NCI-H446 (cell line): Measurements from ENCODE around the gene DNAH2.
"Not testable (repeated sequence)": the region's sequence is repeated elsewhere in the genome, so short reads cannot be mapped to it uniquely, and the experiment has no call there.

Experiments
- DNase-seq, 2 experiments: peaks; one replicate each; lab custom pipeline; 2025; lab: John Stamatoyannopoulos, UW

Gene DNAH2

DNA sequence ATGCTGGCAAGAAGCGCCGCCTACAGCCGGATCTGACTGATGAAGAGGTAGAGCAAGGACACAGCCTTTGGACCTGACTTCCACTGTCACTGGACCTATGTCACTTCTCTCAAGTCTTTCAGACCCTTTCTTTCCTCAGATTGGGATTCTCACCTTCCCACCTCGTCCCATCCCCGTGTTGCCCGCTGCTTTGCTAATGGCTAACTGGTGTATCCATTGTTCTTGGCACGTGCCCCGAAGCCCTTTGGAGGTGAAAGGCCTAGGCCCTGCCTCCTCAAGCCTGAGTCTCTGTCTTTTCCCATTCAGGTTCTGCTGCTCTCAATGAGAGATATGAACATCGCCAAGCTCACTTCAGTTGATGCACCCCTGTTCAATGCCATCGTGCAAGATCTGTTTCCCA is 63.2 kb downstream of the DNAH2 start:
- DNase-seq, result no peak

DNA sequence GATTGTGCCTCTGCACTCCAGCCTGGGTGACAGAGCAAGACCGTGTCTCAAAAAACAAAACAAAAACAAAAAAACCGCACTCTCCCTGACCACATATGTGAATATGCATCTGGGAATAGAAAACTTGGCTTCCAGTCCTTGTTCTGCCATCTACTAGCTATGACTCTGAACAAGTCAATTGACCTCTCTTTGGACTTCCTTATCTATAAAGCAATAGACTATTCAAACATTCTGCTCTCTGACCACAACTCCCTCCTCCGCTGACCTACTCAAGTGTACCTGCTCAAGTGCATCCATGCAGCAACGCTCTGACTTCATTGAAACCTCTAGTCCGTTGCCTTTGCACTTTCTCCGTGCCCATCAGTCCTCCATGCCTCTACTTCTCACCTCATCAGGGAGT is 63.9 kb downstream of the DNAH2 start:
- no peak for DNase-seq

DNA sequence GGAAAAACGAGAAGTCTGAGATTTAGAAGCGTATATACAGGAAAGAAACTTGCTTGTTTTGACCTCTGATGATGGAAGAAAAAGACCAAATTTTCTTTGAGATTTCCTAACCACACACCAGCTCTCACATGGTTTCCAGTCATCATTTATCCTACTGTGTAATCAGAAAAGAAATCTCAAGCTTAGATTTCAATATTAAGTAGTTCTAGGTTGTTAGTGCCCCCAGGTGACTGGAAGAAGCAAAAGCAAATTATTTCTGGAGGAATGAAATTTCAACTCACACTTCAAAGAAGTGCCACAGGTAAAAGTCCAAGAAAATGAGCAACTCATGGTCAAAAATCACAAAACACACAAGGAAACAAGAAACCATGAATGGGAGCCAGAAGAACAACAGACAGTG is 64.7 kb downstream of the DNAH2 start:
- DNase-seq, result no peak

DNA sequence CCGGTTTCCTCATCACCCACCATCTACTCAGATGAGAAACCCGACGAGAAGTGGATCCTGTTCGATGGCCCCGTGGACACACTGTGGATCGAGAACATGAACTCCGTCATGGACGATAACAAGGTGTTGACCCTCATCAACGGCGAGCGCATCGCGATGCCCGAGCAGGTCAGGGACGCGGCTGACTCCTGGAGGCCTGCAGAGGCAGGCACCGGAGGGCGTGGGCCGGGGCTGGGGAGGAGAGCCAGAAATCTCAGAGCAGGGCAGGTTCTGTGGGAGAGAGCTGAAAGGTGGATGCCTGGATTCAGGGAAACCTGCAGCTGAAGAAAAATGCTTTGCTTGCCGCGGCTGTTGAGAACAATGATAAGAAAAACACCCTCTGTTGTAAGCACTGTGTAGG is 69.3 kb downstream of the DNAH2 start:
- no peak for DNase-seq

DNA sequence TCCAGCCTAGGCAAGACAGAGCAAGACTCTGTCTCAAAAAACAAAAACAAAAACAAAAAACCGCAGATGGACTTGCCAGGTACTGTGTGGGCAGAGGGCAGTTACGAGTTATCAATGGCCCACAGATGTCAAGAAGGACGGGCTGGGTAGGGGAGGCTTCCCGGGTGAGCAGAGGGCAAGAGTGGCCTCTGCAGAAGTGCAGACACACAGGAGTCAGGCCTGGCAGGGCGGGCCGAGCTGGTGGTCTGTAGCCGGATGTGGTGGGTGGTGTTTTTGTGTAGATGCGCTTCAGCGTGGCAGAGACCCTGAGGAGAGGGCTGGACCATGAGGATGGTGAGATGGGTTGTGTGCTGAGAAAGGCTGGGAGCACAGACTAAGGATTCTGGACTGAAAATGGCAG is 71.6 kb downstream of the DNAH2 start:
- DNase-seq, result no peak

DNA sequence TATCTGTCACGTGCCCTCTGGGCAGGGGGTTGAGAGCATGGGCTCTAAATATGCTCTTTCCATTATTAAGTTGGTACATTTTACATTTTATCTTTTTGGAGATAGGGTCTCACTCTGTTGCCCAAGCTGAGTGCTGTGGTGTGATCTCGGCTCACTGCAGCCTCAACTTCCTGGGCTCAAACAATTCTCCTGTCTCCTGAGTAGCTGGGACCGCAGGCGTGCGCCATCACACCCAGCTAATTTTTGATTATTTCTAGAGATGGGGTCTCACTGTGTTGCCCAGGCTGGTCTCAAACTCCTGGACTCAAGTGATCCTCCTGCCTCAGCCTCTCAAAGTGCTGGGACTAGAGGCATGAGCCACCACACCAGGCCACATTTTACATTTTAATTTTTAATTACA is 72.6 kb downstream of the DNAH2 start:
- DNase-seq, result no peak

DNA sequence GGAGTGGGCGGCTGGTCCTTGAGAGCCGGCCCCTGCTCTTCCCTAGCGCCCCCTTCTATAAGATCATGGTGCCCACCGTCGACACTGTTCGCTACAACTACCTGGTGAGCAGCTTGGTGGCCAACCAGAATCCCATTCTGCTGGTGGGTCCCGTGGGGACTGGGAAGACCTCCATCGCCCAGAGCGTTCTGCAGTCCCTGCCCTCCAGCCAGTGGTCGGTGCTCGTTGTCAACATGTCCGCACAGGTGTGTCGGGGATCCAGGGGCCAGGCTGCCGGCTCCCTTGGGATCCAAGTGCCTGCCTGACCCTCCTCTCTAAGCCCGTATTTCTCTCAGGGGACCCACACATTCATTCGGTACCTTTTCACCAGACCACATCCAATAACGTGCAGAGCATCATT is 75.1 kb downstream of the DNAH2 start:
- DNase-seq, result no peak

DNA sequence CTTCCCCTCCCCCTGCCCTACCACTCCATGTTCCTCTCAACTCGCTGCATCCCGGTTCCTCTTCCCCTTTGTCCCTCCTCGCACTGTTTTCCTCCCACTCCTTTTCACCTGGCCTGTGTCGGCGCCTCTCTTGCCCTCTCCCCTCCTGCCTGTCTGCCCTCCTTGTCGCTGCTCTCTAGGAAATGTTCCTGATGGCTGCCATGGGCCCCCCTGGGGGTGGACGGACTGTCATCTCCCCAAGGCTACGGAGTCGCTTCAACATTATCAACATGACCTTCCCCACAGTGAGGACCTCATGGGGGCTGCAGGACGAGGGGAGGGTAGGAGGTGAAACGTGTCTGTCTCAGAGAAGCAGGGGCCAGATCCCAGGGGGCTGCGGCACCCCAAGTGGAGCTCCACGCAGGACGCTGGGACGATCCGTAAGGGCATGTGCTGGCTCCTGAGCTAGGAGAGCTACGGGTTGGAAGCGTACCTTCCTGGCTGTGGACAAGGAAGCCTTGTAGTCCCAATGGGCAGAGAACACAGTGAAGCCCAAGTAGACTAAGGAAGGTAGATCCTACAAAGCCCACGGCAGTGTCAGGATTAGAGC is 76.6 kb downstream of the DNAH2 start:
- no peak for DNase-seq

DNA sequence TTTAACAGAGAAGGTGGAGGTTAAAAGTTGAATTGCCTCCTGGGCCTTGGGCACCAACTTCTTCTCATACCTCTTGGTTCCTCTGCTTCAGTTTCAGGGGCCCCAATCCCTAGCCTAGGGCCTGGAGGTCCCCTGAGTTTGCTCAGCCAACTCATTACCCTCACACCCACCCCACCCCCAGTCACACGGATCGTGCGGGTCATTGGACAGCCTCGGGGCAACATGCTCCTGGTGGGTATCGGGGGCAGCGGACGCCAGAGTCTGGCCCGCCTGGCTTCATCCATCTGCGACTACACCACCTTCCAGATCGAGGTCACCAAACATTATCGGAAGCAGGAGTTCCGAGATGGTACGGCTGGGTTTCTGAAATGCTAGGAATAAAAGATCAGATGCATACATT is 80.4 kb downstream of the DNAH2 start:
- DNase-seq, result no peak

DNA sequence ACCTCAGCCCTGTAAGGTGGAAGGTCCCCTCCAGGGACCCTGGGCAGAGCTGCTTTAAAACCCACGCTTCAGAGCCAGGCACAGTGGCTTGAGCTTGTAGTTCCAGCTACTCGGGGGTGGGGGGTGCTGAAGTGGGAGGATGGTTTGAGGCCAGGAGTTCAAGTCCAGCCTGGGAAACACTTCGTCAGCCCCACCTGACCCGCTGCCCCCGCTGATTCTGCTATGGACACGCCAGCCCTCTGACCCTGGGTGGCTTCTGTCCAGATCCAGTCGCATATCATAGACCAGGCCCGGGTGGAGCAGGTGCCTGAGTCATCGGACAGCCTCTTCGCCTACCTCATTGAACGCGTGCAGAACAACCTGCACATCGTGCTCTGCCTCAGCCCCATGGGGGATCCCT is 81.3 kb downstream of the DNAH2 start:
- DNase-seq, result no peak

DNA sequence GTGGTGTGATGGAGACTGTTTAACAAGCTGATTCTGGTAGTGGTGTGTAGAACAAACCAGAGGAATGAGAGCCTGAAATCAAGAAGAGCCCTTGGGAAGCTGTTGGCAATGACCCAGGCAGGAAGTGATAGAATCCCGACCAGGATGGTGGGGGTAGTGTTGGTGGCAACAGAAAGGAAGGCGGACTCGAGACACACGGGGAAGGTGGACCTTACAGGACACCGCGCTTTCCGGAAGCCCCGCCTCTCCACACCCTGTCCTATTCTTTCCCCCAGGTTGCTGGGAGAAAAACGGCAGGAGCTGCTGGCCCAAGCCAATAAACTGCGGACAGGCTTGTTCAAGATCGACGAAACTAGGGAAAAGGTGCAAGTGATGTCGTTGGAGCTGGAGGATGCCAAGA is 86.4 kb downstream of the DNAH2 start:
- no peak for DNase-seq

DNA sequence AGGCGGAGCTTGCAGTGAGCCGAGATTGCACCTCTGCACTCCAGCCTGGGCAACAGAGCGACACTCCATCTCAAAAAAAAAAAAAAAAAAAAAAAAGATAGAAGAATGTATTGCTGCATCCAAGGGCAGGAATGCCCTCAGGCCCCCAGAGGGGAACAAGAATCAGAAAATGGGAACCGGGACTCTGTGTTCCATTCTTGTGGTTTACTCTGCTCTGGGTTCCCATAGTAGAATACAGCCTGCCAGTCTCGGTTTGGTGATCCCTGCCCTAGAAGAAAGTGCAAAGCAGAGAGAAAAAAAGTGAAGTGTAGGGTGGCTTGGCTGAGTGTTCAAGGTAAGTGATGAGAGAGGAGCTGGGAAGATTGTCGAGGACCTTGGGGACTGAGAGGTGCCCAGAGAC is 89.0 kb downstream of the DNAH2 start:
- DNase-seq, result no peak

DNA sequence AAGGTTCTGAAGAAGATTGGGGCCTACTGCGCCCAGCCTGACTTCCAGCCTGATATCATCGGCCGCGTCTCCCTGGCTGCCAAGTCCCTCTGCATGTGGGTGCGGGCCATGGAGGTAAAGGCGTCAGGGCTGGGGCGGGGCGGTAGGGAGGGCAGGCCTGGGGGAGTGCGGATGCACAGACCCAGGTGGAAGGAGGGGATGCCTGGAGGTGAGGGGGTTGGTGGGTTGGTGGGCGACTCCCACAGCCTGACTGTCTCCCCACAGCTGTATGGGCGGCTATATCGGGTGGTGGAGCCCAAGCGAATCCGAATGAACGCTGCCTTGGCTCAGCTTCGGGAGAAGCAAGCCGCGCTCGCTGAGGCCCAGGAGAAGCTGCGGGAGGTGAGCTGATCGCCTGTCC is 89.7 kb downstream of the DNAH2 start:
- DNase-seq, result no peak

DNA sequence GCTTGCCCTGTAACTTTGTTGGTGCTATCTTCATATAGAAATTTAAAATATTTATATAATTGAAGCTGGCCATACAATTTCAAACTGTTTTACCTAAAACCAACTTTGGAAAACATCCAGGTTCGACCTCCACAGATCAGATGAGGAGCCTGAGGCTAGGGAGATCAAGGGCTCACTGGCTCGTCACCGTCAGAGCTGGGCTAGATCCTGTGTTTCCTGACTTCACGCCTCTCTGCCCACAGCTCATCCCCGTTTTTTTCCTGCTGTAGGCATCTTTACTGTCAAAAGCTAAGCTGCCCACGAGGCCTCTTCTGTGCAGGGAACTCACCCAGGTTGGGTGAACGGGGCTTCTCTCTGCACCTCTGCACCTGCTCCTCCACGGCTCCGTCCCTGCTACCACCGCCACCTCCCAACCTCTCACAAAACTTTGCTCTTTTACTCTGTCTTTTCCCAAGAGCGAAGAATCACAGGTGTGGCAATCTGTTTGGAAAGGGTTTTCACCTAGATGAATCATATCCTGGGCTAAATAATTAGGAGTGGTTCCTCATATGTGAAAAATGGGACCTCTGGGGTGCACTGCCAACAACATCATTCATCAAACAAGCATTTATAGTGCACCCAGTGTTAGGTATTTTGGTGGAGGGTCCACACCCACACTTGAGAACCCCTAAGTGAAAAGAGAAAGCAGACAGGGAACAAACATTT is 91.7 kb downstream of the DNAH2 start:
- no peak for DNase-seq

DNA sequence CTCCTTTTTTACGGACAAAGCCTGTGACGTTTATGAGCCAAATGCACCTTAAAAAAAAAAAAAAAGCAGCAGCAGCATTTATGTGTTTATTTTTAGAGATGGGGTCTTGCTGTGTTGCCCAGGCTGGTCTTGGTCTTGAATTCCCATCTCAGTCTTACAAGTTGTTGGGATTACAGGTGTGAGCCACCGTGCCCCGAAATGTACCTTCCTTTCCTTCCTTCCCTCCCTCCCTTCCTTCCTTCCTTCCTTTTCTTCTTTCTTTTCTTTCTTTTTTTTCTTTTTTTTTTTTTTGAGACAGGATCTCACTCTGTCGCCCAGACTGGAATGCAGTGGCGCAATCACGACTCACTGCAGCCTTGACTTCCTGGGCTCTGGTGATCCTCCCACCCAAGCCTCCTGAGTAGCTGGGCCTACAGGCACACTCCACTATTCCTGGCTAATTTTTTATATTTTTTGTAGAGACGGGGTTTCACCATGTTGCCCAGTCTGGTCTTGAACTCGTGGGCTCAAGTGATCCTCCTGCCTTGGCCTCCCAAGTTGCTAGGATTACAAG is 92.3 kb downstream of the DNAH2 start:
- DNase-seq, result not testable (repeated sequence)

DNA sequence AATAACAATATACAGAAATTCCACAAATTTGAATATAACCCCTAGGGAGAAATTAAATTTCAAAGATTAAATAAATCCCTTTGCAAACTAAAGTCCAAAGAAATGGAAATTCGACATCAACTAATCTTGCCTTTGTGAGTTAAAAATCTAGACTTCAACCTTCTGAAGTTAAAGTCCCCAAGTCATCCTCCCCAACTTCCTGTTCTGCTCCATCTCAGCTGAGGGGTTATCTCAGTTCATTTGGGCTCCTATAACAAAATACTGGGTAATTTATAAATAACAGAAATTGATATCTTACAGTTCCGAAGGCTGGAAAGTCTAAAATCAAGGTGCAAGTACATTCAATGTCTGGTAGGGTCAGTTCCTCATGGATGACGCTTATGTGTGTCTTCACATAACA is 93.7 kb downstream of the DNAH2 start:
- no peak for DNase-seq

DNA sequence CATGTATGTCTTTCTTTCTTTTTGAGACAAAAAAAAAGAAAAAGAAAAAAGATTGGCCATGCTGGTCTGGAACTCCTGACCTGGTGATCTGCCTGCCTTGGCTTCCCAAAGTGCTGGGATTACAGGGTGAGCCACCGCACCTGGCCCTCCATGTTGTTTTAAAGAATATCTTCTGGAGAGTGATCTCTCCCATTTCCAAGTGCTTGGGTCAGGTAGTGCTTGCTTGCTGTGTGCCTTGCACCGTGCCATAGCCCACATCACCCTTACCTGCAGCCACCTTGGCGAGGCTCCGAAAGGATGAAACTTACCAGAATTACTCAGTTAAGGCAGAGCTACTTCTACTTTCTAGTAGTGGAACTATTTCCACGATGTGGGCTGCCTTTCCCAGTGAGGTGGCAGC is 97.4 kb downstream of the DNAH2 start:
- no peak for DNase-seq

DNA sequence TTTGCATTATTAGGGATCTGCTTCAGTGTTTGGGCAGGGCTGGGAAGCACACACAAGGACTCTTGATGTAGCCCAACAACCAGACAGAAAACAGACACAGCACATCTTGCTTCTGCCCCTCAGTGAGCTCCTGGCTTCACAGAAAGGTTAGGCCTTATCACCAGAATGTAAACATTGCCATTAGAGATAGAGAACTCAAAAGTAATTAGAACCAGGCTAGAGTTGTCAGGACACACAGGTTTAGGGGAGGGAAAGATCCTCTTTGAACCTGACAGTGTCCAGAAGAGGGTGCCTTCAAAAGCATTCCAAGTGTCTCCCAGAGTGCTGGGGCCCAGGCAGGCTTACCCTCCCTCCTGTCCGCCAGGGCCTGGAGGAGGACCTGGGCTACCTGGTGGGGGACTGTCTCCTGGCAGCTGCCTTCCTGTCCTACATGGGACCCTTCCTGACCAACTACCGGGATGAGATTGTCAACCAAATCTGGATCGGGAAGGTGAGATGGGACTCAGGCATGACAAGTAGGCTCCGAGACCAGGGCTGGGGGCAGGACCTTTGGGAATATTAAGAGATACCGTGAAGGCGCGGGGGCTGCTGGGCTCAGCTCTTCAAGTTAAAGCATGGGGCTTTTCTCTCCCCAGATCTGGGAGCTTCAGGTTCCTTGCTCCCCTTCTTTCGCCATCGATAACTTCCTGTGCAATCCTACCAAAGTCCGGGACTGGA is 99.5 kb downstream of the DNAH2 start:
- DNase-seq, result no peak

DNA sequence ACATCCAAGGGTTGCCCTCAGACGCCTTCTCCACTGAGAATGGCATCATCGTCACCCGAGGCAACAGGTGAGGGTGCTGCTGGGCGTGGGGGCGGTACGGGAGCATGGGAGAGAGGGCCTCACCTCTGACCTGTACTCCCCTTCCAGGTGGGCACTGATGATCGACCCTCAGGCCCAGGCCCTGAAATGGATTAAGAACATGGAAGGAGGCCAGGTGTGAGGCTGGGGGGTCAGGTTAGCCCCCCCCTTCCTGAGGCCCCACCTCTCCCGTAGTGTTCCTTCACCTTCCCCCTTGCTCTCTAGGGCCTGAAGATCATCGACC is 100.1 kb downstream of the DNAH2 start:
- DNase-seq, result no peak

DNA sequence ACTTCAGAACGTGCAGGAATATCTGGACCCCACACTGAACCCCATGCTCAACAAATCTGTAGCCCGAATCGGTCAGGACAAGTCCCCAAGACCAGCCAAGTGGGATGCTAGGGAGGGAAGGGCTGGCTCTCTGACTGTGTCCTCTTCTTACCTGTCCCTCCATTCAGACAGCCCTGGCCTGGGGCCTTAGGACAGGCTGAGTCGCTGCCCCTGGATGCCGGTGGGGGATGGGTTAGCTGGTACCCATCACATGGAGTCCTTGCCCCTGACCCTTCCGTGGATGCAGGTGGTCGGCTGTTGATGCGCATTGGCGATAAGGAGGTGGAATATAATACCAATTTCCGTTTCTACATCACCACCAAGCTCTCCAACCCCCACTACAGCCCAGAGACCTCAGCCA is 100.5 kb downstream of the DNAH2 start:
- DNase-seq, result no peak

DNA sequence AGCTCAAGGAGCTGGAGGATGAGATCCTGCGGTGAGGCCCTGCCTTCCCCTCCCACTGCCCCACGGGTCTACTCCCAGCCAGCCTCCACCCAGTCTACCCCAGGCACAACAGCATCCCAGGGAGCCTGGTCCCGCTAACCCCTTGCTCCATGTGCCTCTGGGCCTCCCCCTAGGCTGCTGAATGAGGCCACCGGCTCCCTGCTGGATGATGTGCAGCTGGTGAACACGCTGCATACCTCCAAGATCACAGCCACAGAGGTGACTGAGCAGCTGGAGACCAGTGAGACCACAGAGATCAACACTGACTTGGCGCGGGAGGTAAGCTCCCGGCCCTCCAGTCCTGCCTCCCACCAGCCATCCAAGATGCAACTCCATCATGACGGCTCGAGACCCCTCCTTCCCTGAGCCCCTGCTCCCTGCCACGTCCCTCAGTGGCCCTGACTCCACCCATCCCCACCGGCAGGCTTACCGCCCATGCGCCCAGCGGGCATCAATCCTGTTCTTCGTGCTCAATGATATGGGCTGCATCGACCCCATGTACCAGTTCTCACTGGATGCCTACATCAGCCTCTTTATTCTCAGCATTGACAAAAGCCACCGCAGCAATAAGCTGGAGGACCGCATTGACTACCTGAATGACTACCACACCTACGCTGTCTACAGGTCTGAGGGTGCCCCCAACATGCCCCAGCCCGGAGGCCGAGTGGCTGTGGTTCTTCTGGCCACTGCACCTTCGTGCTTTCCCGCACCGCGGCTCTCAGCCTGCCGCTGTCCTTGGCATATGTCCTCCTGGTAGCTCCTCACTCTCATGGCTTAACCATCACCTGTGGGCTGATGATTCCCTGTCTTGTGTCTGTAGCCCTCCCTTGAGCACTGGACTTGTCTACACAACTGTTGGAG is 101.5 kb downstream of the DNAH2 start:
- no peak for DNase-seq

DNA sequence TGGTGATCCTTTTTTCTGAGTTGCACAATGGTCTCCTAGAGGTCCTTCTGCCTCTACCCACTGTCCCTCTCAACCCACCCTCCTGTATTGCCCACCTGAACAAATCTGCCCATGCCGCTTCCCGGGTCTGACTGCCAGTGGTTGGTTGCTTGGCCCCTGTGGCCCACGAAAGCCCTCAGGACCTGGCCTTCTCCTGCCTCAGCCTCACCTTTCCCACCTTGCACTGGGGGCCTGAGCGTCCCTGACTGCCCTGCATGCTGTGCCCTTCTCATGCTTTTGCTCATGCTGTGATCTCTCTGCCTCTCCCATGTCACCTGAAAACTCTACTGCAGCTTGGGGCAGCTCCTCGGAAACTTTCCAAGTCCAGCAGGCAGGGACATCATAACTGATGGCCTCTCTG is 102.7 kb downstream of the DNAH2 start:
- no peak for DNase-seq
